ENCODE results near the gene CMA1.

The CMA1 gene

DNA sequence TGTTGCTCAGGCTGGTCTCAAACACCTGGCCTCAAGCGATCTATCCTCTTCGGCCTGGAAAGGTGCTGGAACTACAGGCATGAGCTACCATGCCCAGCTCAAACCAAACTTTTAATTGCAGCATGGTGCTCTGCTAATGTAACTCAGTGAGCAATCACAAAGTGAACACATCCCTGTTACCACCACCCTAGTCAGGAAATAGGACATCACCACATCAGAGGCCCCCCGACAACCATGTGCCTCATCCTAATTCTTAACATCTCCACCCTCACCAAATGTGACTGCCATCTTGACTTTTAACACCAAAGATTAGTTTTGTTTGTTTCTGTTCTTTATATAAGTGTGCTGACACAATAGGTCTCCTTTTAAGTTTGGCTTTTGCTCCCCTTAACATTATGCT is 42.7 kb downstream of the CMA1 start:
- DNase-seq, result no peak

DNA sequence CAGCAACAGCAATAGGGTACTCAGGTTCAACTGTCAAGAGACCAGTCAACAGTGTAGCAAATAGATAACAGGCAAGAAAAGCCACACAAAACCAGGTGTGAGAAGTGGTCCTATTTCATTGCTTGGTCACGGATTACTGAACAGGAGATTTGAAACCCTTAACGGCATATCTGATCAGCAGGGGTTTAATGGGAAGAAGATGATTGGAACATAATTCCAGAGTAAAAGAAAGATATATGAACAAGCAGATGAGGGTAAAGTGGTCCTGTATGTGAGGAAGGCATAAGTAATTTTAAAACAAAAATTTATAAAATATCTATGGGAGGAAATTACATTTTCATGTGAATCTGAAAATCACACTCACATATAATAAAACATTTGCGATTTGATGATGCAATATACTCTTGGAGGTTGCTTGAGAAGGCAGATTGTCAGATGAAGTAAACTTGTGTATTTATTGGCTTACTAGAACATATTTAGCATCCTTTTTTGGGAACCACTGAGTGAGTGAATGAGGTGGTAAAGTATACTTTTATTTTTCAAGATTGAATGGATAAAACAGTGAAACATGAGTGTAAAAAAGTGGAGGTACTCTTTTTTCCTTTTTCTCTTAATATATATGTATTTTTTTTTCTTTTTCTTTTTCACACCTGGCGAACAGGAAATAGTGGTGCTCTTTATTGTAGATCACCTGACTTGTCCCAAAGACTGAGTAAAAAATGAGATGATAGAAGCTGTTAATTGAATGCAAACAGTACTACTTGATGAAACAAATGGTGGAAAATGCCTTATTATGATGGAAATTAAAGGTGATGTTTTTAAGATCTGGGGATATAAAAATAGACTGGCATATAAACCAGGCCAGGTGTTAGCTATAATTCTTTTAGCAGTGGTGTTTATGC is 43.9 kb downstream of the CMA1 start:
- DNase-seq, result no peak

DNA sequence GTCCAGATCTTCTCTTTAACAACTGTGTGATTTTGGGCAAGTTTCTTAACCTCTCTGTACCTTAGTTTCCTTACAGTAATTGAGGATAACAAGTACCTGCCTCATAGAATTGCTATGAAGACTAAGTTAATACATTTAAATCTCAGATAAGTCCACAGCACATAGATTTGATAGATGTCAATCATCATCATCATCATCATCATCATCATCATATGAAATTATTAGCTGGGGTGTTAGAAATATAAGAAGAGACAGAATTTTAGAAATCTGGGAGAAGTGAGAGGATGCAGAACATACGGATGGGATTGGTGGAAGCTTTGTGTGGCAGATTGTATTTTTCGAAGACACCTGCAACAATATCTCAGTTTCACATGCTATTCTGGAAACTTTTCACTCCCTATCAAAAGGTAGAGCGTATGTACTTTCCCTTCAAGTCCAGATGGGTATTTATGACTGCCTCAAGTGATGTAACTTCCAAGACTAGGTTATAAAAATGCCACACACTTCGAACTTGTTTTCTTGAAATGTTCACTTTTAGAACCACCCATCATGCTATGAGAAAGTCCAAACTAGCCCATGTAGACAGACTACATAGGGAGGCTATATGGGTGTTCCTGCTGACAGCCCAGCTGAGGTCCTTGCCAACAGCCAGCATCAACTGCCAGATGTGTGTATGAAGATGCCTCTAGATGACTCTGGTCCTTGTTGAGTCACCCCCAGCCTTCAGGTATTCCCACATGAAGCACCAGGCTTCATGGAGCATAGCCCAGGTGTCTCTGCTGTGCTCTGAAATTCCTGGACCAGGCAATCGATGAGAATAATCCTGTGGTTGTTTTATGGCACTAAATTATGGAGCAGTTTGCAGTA is 44.8 kb downstream of the CMA1 start:
- no peak for DNase-seq

DNA sequence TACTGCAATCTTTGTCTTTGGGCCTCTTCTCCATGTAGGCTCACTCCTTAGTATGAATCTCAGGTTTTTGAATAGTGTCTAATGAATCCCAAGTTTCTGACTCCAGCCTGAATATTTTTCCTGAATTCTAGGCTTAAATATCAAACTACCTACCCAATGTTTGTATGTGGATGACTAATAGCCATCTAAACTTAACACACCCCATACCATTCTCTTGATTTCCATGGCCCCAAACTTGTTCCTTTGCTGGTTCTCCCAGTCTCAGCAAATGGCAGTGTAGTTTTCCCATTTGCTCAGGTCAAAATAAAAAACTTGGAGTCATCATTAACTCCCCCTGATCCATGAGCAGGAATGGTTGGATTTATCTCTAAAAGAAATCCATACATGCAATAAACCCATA is 46.7 kb downstream of the CMA1 start:
- no peak for DNase-seq

DNA sequence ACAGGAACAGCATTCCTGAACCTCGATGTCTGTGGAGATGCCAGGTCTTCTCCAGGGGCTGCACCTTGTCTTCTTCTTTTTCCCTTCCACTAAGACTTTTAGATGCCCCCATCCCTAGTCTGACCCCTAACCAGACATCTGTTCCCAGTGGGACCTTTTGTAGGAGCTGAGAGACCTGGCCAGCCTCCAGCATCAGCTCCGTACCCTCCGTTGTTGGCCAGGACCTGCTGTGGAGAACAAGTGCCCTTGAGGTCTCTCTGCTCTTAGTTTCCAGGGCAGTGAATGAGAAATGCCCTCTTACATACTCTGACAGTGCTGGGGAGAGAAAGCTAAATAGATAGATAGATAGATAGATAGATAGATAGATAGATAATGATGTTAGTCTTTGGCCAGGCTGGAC is 48.7 kb downstream of the CMA1 start:
- DNase-seq, result no peak

DNA sequence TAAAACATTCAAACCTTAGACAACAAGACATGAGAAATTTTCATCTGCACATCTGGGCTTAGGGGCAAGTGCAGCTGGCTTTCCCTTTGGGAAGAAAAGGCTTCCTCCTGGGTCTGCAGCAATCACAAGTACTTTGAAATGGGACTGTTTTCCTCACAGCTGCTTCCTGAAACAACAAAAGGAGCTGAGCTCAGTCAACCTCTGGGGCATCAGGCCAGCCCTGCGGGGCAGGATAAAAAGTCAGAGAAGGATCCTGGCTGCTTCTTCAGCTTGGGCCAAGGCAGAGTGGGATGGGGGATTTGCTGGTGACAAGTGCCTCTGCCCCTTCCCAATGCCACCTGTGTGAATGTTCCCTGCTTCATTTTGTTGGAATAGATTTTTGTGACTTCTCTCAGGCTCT is 49.3 kb downstream of the CMA1 start:
- no peak for DNase-seq

DNA sequence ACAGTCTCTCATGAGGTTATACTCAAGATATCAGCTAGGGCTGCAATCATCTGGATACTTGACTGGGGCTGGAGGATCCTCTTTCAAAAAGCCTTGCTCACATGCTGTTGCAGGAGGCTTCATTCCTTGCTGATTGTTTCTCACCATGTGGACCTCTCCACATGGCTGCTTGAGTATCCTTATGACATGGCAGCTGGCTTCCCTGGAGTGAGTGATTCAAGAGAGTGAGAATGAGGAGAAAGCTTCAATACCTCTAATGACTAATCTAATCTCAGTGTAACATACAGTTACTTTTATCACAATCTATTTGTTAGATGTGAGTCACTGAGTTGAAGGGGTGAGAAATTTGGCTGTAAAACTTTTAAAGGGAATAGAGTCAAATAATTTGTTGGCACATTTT is 51.1 kb downstream of the CMA1 start:
- no peak for DNase-seq
